ENCODE results near the gene AP3D1. TPM values are rescaled to one million over a fixed set of nuclear protein-coding genes. Genes with fewer than 3 reads are reported as not detected.

AP3D1 gene
- total RNA-seq, 2 experiments from 2014 or later = 80.0 to 99.8 TPM

- BruUV-seq (replicated peaks) = no TSS peak
- H3K4me2 ChIP-seq (ENCODE audit: low read length) = peak overlapping the region; percentile 59
- peak overlapping the region; percentile 24 for H3K27ac ChIP-seq (ENCODE audit: low read depth, low read length, poor library complexity, severe bottlenecking)
- H3K4me3 ChIP-seq (ENCODE audit: low read depth, low read length, poor library complexity, severe bottlenecking) = peak overlapping the region; percentile 17
- intact Hi-C loops (cut with micrococcal nuclease; ENCODE audit: unreplicated experiment) = no loop called here
- no peaks in the 10 kb centered on the region for H3K9me2 ChIP-seq (ENCODE audit: insufficient read depth, low read length)
- peaks cover 100% of the 10 kb centered on the region for H3K79me2 ChIP-seq (ENCODE audit: insufficient read depth, low read depth, low read length)
- POLR2A ChIA-PET = no interaction called here
- TF ChIP-seq CTCF (conservative IDR thresholded peaks at IDR 0.05; ENCODE audit: low read length) = peak; percentile 68
- no peak for TF ChIP-seq EZH2phosphoT487 (IDR thresholded peaks at IDR 0.05; ENCODE audit: borderline replicate concordance, low read depth, low read length)
- H3K4me1 ChIP-seq (ENCODE audit: insufficient read depth, low read length, poor library complexity, severe bottlenecking) = peaks cover 54% of the 10 kb centered on the region
- H3K36me3 ChIP-seq (ENCODE audit: insufficient read depth, low read length) = peaks cover 45% of the 10 kb centered on the region
- H4K20me1 ChIP-seq (ENCODE audit: insufficient read depth, low read length) = peaks cover 30% of the 10 kb centered on the region
- H2AFZ ChIP-seq (ENCODE audit: low read length) = no peak overlapping the region
- no peaks in the 10 kb centered on the region; the same call in 1 of the 2 replicates for H3K9me3 ChIP-seq (ENCODE audit: low read length)
- CTCF ChIA-PET (ENCODE audit: unreplicated experiment) = interaction anchor here (0.7 kb wide), 1 partner anchor 59 kb away, joined by 3 read pairs; no protein-coding TSS in a partner anchor
- DNase-seq (ENCODE audit: low spot score) = peak; percentile 82
These were observed 20.2 kb upstream of the AP3D1 start for GRCh38 chr19:2171349-2172145.

GRCh38 chr19:2170987-2171348, 19.6 kb upstream of the AP3D1 start:
- Histone ChIP-seq H3K4me1 (ENCODE audit: insufficient read depth, low read length, poor library complexity, severe bottlenecking) (peaks cover 58% of the 10 kb centered on the region), H3K27ac (ENCODE audit: low read depth, low read length, poor library complexity, severe bottlenecking) (no peak overlapping the region), H2AFZ (ENCODE audit: low read length) (no peak overlapping the region), H3K4me3 (ENCODE audit: low read depth, low read length, poor library complexity, severe bottlenecking) (peak overlapping the region; percentile 16), H3K4me2 (ENCODE audit: low read length) (peak overlapping the region; percentile 59), H3K36me3 (ENCODE audit: insufficient read depth, low read length) (peaks cover 42% of the 10 kb centered on the region), H3K79me2 (ENCODE audit: insufficient read depth, low read depth, low read length) (peaks cover 100% of the 10 kb centered on the region), H3K9me2 (ENCODE audit: insufficient read depth, low read length) (no peaks in the 10 kb centered on the region), H3K9me3 (ENCODE audit: low read length) (no peaks in the 10 kb centered on the region; the same call in 1 of the 2 replicates), H4K20me1 (ENCODE audit: insufficient read depth, low read length) (peaks cover 30% of the 10 kb centered on the region)
- TF ChIP-seq EZH2phosphoT487 (IDR thresholded peaks at IDR 0.05; ENCODE audit: borderline replicate concordance, low read depth, low read length) (no peak), CTCF (conservative IDR thresholded peaks at IDR 0.05; ENCODE audit: low read length) (no peak)
- BruUV-seq (replicated peaks) = no TSS peak
- CTCF ChIA-PET (ENCODE audit: unreplicated experiment) = interaction anchor here (0.7 kb wide), 1 partner anchor 59 kb away, joined by 3 read pairs; no protein-coding TSS in a partner anchor
- intact Hi-C loops (cut with micrococcal nuclease; ENCODE audit: unreplicated experiment) = no loop called here
- DNase-seq (ENCODE audit: low spot score) = no peak
- POLR2A ChIA-PET = no interaction called here

GRCh38 chr19:2170219-2170618, 18.9 kb upstream of the AP3D1 start:
- H3K4me1 ChIP-seq (ENCODE audit: insufficient read depth, low read length, poor library complexity, severe bottlenecking) = peaks cover 63% of the 10 kb centered on the region

More at GRCh38 chr19:2170219-2170618, 18.9 kb upstream of the AP3D1 start:
- Histone ChIP-seq H3K27ac (ENCODE audit: low read depth, low read length, poor library complexity, severe bottlenecking) (no peak overlapping the region), H3K36me3 (ENCODE audit: insufficient read depth, low read length) (peaks cover 36% of the 10 kb centered on the region), H3K9me3 (ENCODE audit: low read length) (no peaks in the 10 kb centered on the region; the same call in 1 of the 2 replicates), H2AFZ (ENCODE audit: low read length) (no peak overlapping the region), H3K4me3 (ENCODE audit: low read depth, low read length, poor library complexity, severe bottlenecking) (no peak overlapping the region), H3K4me2 (ENCODE audit: low read length) (peak overlapping the region; percentile 59), H4K20me1 (ENCODE audit: insufficient read depth, low read length) (peaks cover 30% of the 10 kb centered on the region), H3K79me2 (ENCODE audit: insufficient read depth, low read depth, low read length) (peaks cover 100% of the 10 kb centered on the region), H3K9me2 (ENCODE audit: insufficient read depth, low read length) (no peaks in the 10 kb centered on the region)
- ChIA-PET POLR2A (interaction anchor here (0.5 kb wide), 1 partner anchor 506 kb away, joined by 4 read pairs; no protein-coding TSS in a partner anchor), CTCF (ENCODE audit: unreplicated experiment) (no interaction called here)
- no peak for TF ChIP-seq CTCF (conservative IDR thresholded peaks at IDR 0.05; ENCODE audit: low read length)
- no peak for TF ChIP-seq EZH2phosphoT487 (IDR thresholded peaks at IDR 0.05; ENCODE audit: borderline replicate concordance, low read depth, low read length)
- no TSS peak for BruUV-seq (replicated peaks)
- intact Hi-C loops (cut with micrococcal nuclease; ENCODE audit: unreplicated experiment) = no loop called here
- DNase-seq (ENCODE audit: low spot score) = no peak

Measured in OCI-LY7 (cell line).